Activated CD4-positive, CD25-positive, alpha-beta regulatory T cell treated with anti-CD3 and anti-CD28 coated beads, Interleukin-2, amount 50 U/mL, for 72 hours (primary cell): ENCODE data around the gene GAS2L1.

Experiments used
- DNase-seq: peaks from one replicate; pipeline ENCODE4 v3.0.0; 2021

GAS2L1 gene

GRCh38 chr22:29306175-29306834, at the start of gene GAS2L1:
Gene GAS2L1, plus strand, starts transcription at chr22:29306650. Its CDS starts 1,456 bp downstream, at chr22:29308106.
- DNase-seq: no peak

GRCh38 chr22:29257751-29258181, 48.7 kb upstream of the GAS2L1 start:
- no peak for DNase-seq

GRCh38 chr22:29258407-29259252, 47.8 kb upstream of the GAS2L1 start:
- DNase-seq: no peak

- no peak for DNase-seq
Observed at GRCh38 chr22:29259253-29259899, 47.1 kb upstream of the GAS2L1 start.

GRCh38 chr22:29260031-29260560, 46.4 kb upstream of the GAS2L1 start:
- no peak for DNase-seq

- DNase-seq: no peak
Observed at GRCh38 chr22:29260601-29261315, 45.7 kb upstream of the GAS2L1 start.

- DNase-seq: no peak
Observed at GRCh38 chr22:29263791-29264276, 42.6 kb upstream of the GAS2L1 start.

- no peak for DNase-seq
Observed at GRCh38 chr22:29265305-29265704, 41.1 kb upstream of the GAS2L1 start.

- no peak for DNase-seq
Observed at GRCh38 chr22:29265929-29266328, 40.5 kb upstream of the GAS2L1 start.

GRCh38 chr22:29266564-29267461, 39.6 kb upstream of the GAS2L1 start:
- DNase-seq: no peak

- DNase-seq: no peak
Observed at GRCh38 chr22:29267462-29267857, 39.0 kb upstream of the GAS2L1 start.

GRCh38 chr22:29267858-29268510, 38.5 kb upstream of the GAS2L1 start, which contains the start of the genes EWSR1 and RHBDD3:
Gene EWSR1, plus strand, starts transcription at chr22:29268268. Its CDS starts 69 bp downstream, at chr22:29268337.
Gene RHBDD3, minus strand, starts transcription at chr22:29267981. Its CDS starts 2,355 bp downstream, at chr22:29265626.
- DNase-seq: peak; percentile 99

GRCh38 chr22:29268511-29269229, 37.8 kb upstream of the GAS2L1 start:
- DNase-seq: peak; percentile 61

- no peak for DNase-seq
Observed at GRCh38 chr22:29269230-29269604, 37.2 kb upstream of the GAS2L1 start.

GRCh38 chr22:29269731-29270474, 36.5 kb upstream of the GAS2L1 start:
- DNase-seq: no peak

- DNase-seq: no peak
Observed at GRCh38 chr22:29270475-29271271, 35.8 kb upstream of the GAS2L1 start.

GRCh38 chr22:29272624-29273023, 33.8 kb upstream of the GAS2L1 start:
- DNase-seq: no peak

- DNase-seq: no peak
Observed at GRCh38 chr22:29275167-29275566, 31.3 kb upstream of the GAS2L1 start.
